T-helper 1 cell treated with Interleukin-12 subunit alpha and Interleukin-12 subunit beta and Interleukin-4 antibody, amounts not matched to agents 30 μg/mL and 1 μg/mL, for 36 hours (primary cell): ENCODE measurements around the gene AUTS2.

Experiments used
- H3K27ac Mint-ChIP-seq: one replicate; pipeline ENCODE4 v1.8.0; 2021; ENCODE audit warnings: mild to moderate bottlenecking, mixed read lengths
- H3K27me3 Mint-ChIP-seq: one replicate; pipeline ENCODE4 v1.8.0; 2021; ENCODE audit warnings: low read depth, mixed read lengths
- H3K36me3 Mint-ChIP-seq: one replicate; pipeline ENCODE4 v1.8.0; 2021; ENCODE audit warnings: low read depth, mixed read lengths
- H3K4me1 Mint-ChIP-seq: one replicate; pipeline ENCODE4 v1.8.0; 2021; ENCODE audit warnings: low read depth, mixed read lengths
- H3K4me3 Mint-ChIP-seq: one replicate; pipeline ENCODE4 v1.8.0; 2021; ENCODE audit warnings: mild to moderate bottlenecking, moderate library complexity, mixed read lengths
- H3K9me3 Mint-ChIP-seq: one replicate; pipeline ENCODE4 v1.8.0; 2021; ENCODE audit warnings: mixed read lengths

AUTS2 gene

DNA sequence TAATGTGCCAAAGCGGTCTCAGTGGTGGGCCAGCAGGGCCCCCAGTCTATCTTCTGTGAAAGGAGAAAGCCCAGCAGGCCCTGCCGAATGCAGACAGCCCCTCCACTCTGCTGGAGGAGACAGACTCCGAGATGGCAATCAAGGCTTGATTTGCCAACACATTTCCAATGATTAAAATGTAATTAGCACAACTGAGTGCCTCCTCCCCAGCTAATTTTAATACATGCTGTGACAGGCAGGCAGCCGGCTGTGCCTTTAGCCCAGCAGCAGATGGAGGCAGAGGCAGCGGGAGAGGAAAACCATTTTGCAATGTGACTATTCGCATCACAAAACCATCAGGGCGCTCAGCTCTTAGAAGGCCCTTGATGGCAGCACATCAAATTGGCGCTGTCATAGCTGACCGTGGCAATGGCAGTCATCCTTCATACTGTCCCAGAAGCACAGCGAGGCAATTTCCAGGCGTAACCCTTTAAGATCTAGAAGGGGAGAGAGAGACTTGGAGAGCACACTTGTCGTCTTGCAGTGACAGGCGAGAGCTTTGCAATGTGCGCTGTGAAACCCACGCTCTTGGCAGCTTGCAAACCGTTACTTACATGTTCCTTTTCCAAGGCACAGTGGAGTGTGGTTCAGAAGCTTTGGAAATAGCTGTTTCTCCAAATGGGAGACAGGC is 818.8 kb downstream of the AUTS2 start:
- no peak overlapping the region for H3K4me3 Mint-ChIP-seq
- H3K4me1 Mint-ChIP-seq, result no peaks in the 10 kb centered on the region
- H3K27me3 Mint-ChIP-seq, result no peaks in the 10 kb centered on the region
- no peaks in the 10 kb centered on the region for H3K9me3 Mint-ChIP-seq
- H3K27ac Mint-ChIP-seq, result no peak overlapping the region
- no peaks in the 10 kb centered on the region for H3K36me3 Mint-ChIP-seq

DNA sequence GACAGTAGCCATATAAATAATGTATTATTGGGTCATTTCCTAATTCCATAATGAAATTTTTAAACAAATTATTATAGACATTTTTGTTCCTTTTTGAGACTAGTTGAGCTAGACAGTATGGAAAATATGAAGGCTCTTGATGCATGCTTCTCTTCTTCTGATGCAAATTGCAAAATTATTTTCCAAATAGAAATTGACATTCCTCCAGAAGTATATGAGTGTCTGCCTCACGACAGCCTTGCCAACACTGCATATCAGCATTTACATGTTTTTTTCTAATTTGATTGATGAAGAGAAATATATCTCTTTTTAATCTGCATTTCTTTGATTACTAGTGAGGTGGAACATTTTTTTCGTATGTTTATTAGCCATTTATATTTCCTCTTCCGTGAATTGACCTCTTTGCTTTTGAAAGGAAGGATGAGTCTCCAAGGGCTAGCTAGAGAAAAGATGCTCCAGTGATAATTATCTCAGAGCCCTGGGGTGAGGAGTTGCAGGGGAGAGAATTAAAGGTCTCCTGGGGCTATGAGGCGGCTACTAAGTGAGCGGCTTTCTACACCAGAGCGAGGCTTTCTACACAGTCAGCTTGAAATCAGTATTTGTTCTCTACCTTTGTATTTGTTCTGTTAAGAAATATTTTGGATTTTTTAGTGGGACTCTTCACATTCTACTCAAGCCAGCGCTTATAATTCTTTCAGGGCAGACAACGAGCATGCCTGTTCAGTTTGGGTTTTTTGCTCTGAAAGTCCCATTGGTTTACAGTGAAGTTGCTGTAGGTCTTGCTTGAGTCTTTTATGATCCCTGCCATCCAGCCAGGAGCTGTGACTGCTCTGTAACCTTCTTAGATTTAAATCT is 821.5 kb downstream of the AUTS2 start:
- Mint-ChIP-seq H3K9me3 (no peaks in the 10 kb centered on the region), H3K36me3 (no peaks in the 10 kb centered on the region), H3K27ac (no peak overlapping the region), H3K27me3 (no peaks in the 10 kb centered on the region), H3K4me3 (no peak overlapping the region), H3K4me1 (no peaks in the 10 kb centered on the region)

DNA sequence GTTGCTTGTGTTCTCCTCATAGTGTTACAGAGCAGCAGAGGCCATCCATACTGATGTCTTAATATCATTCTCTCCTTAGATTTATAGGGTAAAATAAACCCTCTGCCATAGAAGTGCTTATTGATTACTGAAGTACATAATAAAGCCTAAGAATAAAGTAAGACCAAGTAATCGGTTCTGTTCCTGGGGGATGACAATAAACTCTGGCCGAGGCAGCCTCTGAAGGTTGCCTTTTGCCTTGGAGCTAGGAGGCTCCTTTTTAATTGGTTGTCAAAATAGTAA is 822.0 kb downstream of the AUTS2 start:
- H3K36me3 Mint-ChIP-seq, result no peaks in the 10 kb centered on the region
- H3K27me3 Mint-ChIP-seq, result no peaks in the 10 kb centered on the region
- no peak overlapping the region for H3K27ac Mint-ChIP-seq
- H3K9me3 Mint-ChIP-seq, result no peaks in the 10 kb centered on the region
- H3K4me1 Mint-ChIP-seq, result no peaks in the 10 kb centered on the region
- H3K4me3 Mint-ChIP-seq, result no peak overlapping the region

- H3K9me3 Mint-ChIP-seq, result no peaks in the 10 kb centered on the region
- H3K27me3 Mint-ChIP-seq, result no peaks in the 10 kb centered on the region
- no peak overlapping the region for H3K27ac Mint-ChIP-seq
- H3K4me1 Mint-ChIP-seq, result no peaks in the 10 kb centered on the region
- no peaks in the 10 kb centered on the region for H3K36me3 Mint-ChIP-seq
- no peak overlapping the region for H3K4me3 Mint-ChIP-seq
Observed at GRCh38 chr7:70421319-70421718, 823.0 kb downstream of the AUTS2 start.

GRCh38 chr7:70426249-70426880 is 828.1 kb downstream of the AUTS2 start:
- Mint-ChIP-seq H3K4me1 (no peaks in the 10 kb centered on the region), H3K36me3 (no peaks in the 10 kb centered on the region), H3K27ac (no peak overlapping the region), H3K4me3 (no peak overlapping the region), H3K9me3 (peaks cover 12% of the 10 kb centered on the region), H3K27me3 (no peaks in the 10 kb centered on the region)

- peaks cover 12% of the 10 kb centered on the region for H3K9me3 Mint-ChIP-seq
- no peaks in the 10 kb centered on the region for H3K4me1 Mint-ChIP-seq
- no peaks in the 10 kb centered on the region for H3K36me3 Mint-ChIP-seq
- H3K27ac Mint-ChIP-seq, result no peak overlapping the region
- no peaks in the 10 kb centered on the region for H3K27me3 Mint-ChIP-seq
- H3K4me3 Mint-ChIP-seq, result no peak overlapping the region
Observed at GRCh38 chr7:70432567-70433001, 834.3 kb downstream of the AUTS2 start.

- Mint-ChIP-seq H3K27ac (no peak overlapping the region), H3K36me3 (no peaks in the 10 kb centered on the region), H3K4me3 (no peak overlapping the region), H3K4me1 (no peaks in the 10 kb centered on the region), H3K27me3 (no peaks in the 10 kb centered on the region), H3K9me3 (peaks cover 8% of the 10 kb centered on the region)
Observed at GRCh38 chr7:70434376-70434775, 836.1 kb downstream of the AUTS2 start.

- Mint-ChIP-seq H3K36me3 (no peaks in the 10 kb centered on the region), H3K27me3 (no peaks in the 10 kb centered on the region), H3K27ac (no peak overlapping the region), H3K9me3 (peaks cover 7% of the 10 kb centered on the region), H3K4me1 (no peaks in the 10 kb centered on the region), H3K4me3 (no peak overlapping the region)
Observed at GRCh38 chr7:70434821-70435220, 836.5 kb downstream of the AUTS2 start.

- H3K9me3 Mint-ChIP-seq, result no peaks in the 10 kb centered on the region
- H3K27me3 Mint-ChIP-seq, result no peaks in the 10 kb centered on the region
- no peaks in the 10 kb centered on the region for H3K36me3 Mint-ChIP-seq
- no peak overlapping the region for H3K27ac Mint-ChIP-seq
- H3K4me1 Mint-ChIP-seq, result no peaks in the 10 kb centered on the region
- H3K4me3 Mint-ChIP-seq, result no peak overlapping the region
Observed at GRCh38 chr7:70435634-70436033, 837.4 kb downstream of the AUTS2 start.

DNA sequence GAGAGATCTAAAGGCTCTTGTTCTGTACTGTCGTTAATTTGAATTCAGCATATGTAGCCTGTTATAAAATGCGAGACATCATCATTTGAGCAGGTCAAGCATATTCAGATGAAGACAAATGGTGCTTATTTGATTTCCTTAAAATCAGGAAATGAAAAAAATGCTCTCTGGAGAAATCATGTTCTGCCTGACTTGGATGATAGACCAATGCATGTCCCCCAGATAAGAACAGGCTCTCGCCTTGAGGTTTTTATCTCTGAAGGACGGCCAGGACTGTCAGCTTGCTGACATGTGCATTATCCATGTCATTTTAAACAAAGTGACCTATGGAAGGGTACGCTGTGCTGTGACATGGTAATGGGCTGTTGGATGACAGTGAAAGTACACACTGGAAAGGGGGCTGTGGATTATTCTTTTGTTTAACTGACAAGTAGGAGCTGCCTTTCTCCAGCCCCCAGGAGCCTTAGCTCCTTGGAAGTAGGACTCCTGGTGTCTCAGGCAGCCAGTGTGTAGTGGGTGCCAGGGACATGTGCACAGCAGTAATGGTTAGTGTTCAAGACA is 838.6 kb downstream of the AUTS2 start:
- H3K27me3 Mint-ChIP-seq, result no peaks in the 10 kb centered on the region
- H3K4me3 Mint-ChIP-seq, result no peak overlapping the region
- H3K9me3 Mint-ChIP-seq, result no peaks in the 10 kb centered on the region
- H3K36me3 Mint-ChIP-seq, result no peaks in the 10 kb centered on the region
- H3K27ac Mint-ChIP-seq, result no peak overlapping the region
- no peaks in the 10 kb centered on the region for H3K4me1 Mint-ChIP-seq

DNA sequence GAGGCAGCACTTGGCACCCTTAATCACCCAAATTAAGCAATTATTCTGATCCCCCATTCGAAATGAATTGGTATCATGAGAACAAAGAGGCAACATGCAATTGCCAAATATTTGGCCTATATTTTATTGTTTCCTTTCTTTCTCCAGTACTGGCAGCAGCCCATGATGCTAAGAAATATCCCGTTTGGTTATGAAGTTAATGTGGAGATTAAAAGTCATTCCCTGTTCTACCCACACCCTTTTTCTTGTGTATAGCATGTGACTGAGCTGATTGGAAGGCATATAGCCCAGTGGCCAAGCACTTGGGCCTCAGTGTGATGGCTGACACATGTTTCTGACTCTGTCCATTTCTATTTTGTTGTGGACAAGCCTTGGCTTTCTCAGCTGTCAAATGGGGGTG is 841.4 kb downstream of the AUTS2 start:
- no peak overlapping the region for H3K4me3 Mint-ChIP-seq
- H3K27ac Mint-ChIP-seq, result no peak overlapping the region
- no peaks in the 10 kb centered on the region for H3K27me3 Mint-ChIP-seq
- H3K36me3 Mint-ChIP-seq, result no peaks in the 10 kb centered on the region
- H3K4me1 Mint-ChIP-seq, result no peaks in the 10 kb centered on the region
- no peaks in the 10 kb centered on the region for H3K9me3 Mint-ChIP-seq

DNA sequence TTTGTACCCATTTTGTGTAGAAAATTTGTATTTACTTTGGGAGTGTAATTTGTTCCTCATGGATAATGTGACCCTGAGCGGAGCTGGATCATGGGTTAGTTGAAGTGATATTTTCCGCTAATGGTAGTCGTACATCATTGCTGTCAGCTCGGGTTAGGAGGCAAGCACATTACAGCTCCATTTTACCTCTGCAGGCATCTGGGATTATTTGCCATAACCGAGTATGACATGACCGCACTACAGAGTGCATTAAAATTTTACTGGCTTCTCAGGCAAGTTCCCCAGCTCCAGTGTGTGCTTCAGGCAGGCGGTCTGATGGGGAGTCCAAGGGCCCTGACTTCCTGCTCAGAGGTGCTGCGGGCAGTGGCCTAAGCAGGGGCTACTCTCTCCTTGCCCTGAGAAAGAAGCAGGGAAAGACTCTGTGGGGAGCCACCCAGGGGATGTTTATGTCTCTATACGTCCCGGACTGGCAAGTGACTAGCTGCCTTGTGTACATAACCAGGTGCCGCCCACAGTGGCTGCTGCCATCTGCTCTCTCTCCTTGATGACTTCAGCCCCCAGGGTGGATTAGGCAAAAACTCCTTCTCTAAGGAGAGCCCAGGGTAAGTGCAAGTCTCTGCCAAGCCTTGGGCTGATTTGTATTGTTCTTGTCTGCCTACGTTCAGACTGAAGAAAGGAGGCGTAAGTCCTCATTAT is 848.3 kb downstream of the AUTS2 start:
- Mint-ChIP-seq H3K4me1 (no peaks in the 10 kb centered on the region), H3K4me3 (no peak overlapping the region), H3K27ac (no peak overlapping the region), H3K9me3 (no peaks in the 10 kb centered on the region), H3K36me3 (no peaks in the 10 kb centered on the region), H3K27me3 (no peaks in the 10 kb centered on the region)

- Mint-ChIP-seq H3K27ac (no peak overlapping the region), H3K4me1 (no peaks in the 10 kb centered on the region), H3K36me3 (no peaks in the 10 kb centered on the region), H3K4me3 (no peak overlapping the region), H3K9me3 (no peaks in the 10 kb centered on the region), H3K27me3 (no peaks in the 10 kb centered on the region)
Observed at GRCh38 chr7:70448312-70448906, 850.1 kb downstream of the AUTS2 start.

GRCh38 chr7:70450731-70451130 is 852.5 kb downstream of the AUTS2 start:
- H3K9me3 Mint-ChIP-seq, result no peaks in the 10 kb centered on the region
- no peak overlapping the region for H3K27ac Mint-ChIP-seq
- H3K4me3 Mint-ChIP-seq, result no peak overlapping the region
- H3K27me3 Mint-ChIP-seq, result no peaks in the 10 kb centered on the region
- no peaks in the 10 kb centered on the region for H3K36me3 Mint-ChIP-seq
- H3K4me1 Mint-ChIP-seq, result no peaks in the 10 kb centered on the region
